Lower leg skin (tissue), 3 donors: ENCODE measurements around the gene ST8SIA5.

Source experiments
- POLR2A ChIP-seq, 2 donors: fragments of 450-650 bp; IDR thresholded peaks; one replicate each; pipeline ENCODE4 v1.6.1; 2016 to 2017; ENCODE audit warnings: antibody characterized with exemption in 2 of 2, mild to moderate bottlenecking in 1 of 2, moderate library complexity in 1 of 2
- TF ChIP-seq, protein P1 (sequence below), 3 donors: fragments of 450-650 bp; IDR thresholded peaks; one replicate each; pipeline ENCODE4 v1.5.1; 2016; ENCODE audit warnings: antibody characterized with exemption in 3 of 3, mild to moderate bottlenecking in 3 of 3, moderate library complexity in 2 of 3

DNA sequence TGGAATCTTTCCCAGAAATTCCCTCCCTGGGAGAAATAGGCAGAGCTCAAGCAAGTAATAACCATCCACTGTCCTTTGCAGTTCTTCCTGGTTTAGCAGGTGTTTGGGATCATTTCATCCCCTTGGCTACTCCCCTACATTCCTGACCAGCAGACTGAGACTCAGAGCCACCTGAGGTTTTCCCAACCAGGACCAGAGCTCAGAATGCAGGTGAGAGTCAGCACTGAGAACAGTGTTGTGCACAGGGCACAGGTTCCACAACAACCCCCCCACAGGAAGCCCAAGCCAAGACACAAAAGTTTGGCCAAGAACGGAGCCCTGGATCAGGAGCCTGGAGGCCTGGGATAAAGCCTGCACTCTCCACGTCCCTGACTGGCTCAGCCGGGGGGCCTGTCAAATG is 78.8 kb downstream of the ST8SIA5 start:
- TF ChIP-seq, protein P1, sequence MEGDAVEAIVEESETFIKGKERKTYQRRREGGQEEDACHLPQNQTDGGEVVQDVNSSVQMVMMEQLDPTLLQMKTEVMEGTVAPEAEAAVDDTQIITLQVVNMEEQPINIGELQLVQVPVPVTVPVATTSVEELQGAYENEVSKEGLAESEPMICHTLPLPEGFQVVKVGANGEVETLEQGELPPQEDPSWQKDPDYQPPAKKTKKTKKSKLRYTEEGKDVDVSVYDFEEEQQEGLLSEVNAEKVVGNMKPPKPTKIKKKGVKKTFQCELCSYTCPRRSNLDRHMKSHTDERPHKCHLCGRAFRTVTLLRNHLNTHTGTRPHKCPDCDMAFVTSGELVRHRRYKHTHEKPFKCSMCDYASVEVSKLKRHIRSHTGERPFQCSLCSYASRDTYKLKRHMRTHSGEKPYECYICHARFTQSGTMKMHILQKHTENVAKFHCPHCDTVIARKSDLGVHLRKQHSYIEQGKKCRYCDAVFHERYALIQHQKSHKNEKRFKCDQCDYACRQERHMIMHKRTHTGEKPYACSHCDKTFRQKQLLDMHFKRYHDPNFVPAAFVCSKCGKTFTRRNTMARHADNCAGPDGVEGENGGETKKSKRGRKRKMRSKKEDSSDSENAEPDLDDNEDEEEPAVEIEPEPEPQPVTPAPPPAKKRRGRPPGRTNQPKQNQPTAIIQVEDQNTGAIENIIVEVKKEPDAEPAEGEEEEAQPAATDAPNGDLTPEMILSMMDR (IDR thresholded peaks at IDR 0.05): no peak
- TF ChIP-seq POLR2A (IDR thresholded peaks at IDR 0.05): no peak
